Common myeloid progenitor, CD34-positive (primary cell): ENCODE data around the gene MYL6.
"Not testable (repeated sequence)": the region's sequence is repeated elsewhere in the genome, so short reads cannot be mapped to it uniquely, and the experiment has no call there.

Source experiments
- CTCF ChIA-PET: fragments of 350-600 bp; sonication (Branson Sonifier 250); formaldehyde crosslinking; loops from one replicate; lab custom pipeline; 2021; ENCODE audit warnings: antibody characterized with exemption; lab: Charles Lee
- POLR2A ChIA-PET: fragments of 350-600 bp; sonication (Branson Sonifier 250); formaldehyde crosslinking; loops from one replicate; lab custom pipeline; 2021; ENCODE audit warnings: antibody characterized with exemption; lab: Charles Lee
- DNase-seq, 3 donors: peaks; one replicate each; pipeline versions ENCODE4 v3.0.0 to v3.0.0-alpha.2; 2013
- H3K27ac ChIP-seq, 2 experiments: 1 replicate in 1 of 2; 2 replicates in 1 of 2; pipeline ENCODE4 v1.7.0; 2013; ENCODE audit warnings: inconsistent platforms in 2 of 2, low read length in 2 of 2, mild to moderate bottlenecking in 2 of 2, low read depth in 1 of 2, moderate library complexity in 1 of 2; ENCODE audit not compliant: severe bottlenecking in 2 of 2, insufficient read depth in 1 of 2, poor library complexity in 1 of 2
- H3K27me3 ChIP-seq, 5 experiments: replicated peaks in 2 of 5; 1 replicate in 3 of 5; 2 replicates in 2 of 5; pipeline versions ENCODE4 v1.6.1 to v1.7.0; 2013; ENCODE audit warnings: low read length in 4 of 5, mild to moderate bottlenecking in 2 of 5, moderate library complexity in 2 of 5, inconsistent platforms in 1 of 5; ENCODE audit not compliant: insufficient read depth in 5 of 5, control insufficient read depth in 4 of 5
- H3K36me3 ChIP-seq, 4 experiments: 1 replicate in 2 of 4; 2 replicates in 2 of 4; pipeline versions ENCODE4 v1.6.1 to v1.7.0; 2013; ENCODE audit warnings: low read length in 3 of 4, control low read depth in 1 of 4, mild to moderate bottlenecking in 1 of 4; ENCODE audit not compliant: control insufficient read depth in 4 of 4, insufficient read depth in 4 of 4
- H3K4me1 ChIP-seq, 4 experiments: 1 replicate in 3 of 4; 2 replicates in 1 of 4; pipeline versions ENCODE4 v1.6.1 to v1.7.1; 2013; ENCODE audit warnings: low read length in 3 of 4, mild to moderate bottlenecking in 3 of 4, control low read depth in 1 of 4, inconsistent platforms in 1 of 4, moderate library complexity in 1 of 4; ENCODE audit not compliant: control insufficient read depth in 4 of 4, insufficient read depth in 4 of 4; ENCODE audit errors: control extremely low read depth in 1 of 4
- H3K4me3 ChIP-seq, 7 experiments: 1 replicate in 4 of 7; 2 replicates in 3 of 7; pipeline versions ENCODE4 v1.5.1 to v1.7.0; 2013; ENCODE audit warnings: mild to moderate bottlenecking in 7 of 7, low read length in 6 of 7, moderate library complexity in 6 of 7, inconsistent platforms in 2 of 7, low read depth in 2 of 7, control low read depth in 1 of 7; ENCODE audit not compliant: insufficient read depth in 4 of 7, control insufficient read depth in 1 of 7; ENCODE audit errors: extremely low read depth in 1 of 7
- H3K9me3 ChIP-seq, 5 experiments: 1 replicate in 4 of 5; 2 replicates in 1 of 5; pipeline versions ENCODE4 v1.6.1 to v1.7.1; 2013; ENCODE audit warnings: low read length in 4 of 5, mild to moderate bottlenecking in 2 of 5, inconsistent platforms in 1 of 5, low read depth in 1 of 5, moderate library complexity in 1 of 5; ENCODE audit not compliant: control insufficient read depth in 4 of 5, insufficient read depth in 2 of 5; ENCODE audit errors: control extremely low read depth in 1 of 5
- WGBS: methylation state at CpG from one replicate; pipeline ENCODE4 v1.1.5; 2013; ENCODE audit not compliant: insufficient coverage; 5-methylcytosine and 5-hydroxymethylcytosine counted together

Gene MYL6

GRCh38 chr12:56192582-56192981, 34.4 kb downstream of the MYL6 start:
- CTCF ChIA-PET = interaction anchor here (0.7 to 8.4 kb wide), 14 partner anchors 9 to 85 kb away, joined by 3 to 198 read pairs (median 4); partner anchors contain the start of genes ANKRD52, ESYT1, RNF41 and ZC3H10
- DNase-seq = no peak
- Histone ChIP-seq H3K36me3 (no peaks in the 10 kb centered on the region), H3K27ac (no peak overlapping the region), H3K27me3 (no peaks in the 10 kb centered on the region), H3K4me3 (no peak overlapping the region), H3K9me3 (no peaks in the 10 kb centered on the region), H3K4me1 (peaks cover 8 to 27% (median 22%) of the 10 kb centered on the region in 4 experiments)
- POLR2A ChIA-PET = no interaction called here

- POLR2A ChIA-PET = no interaction called here
- Histone ChIP-seq H3K27ac (no peak overlapping the region), H3K4me3 (peak overlapping the region in 1 of 7 experiments; percentile 14), H3K9me3 (no peaks in the 10 kb centered on the region), H3K27me3 (no peaks in the 10 kb centered on the region), H3K4me1 (peaks cover 3 to 22% (median 17%) of the 10 kb centered on the region in 4 experiments), H3K36me3 (no peaks in the 10 kb centered on the region)
- peak; percentile 88 to 93 (median 88) for DNase-seq
- CTCF ChIA-PET = interaction anchor here (0.7 to 8.4 kb wide), 11 partner anchors 8 to 76 kb away, joined by 3 to 198 read pairs (median 4); partner anchors contain the start of genes ANKRD52, ESYT1, RNF41 and ZC3H10
- WGBS = 11% methylated on average over 1 of the region's 1 CpG
These were observed 34.9 kb downstream of the MYL6 start for GRCh38 chr12:56193025-56193578.

GRCh38 chr12:56196818-56197550, 38.8 kb downstream of the MYL6 start:
- H3K27ac ChIP-seq, H3K27me3 ChIP-seq, H3K9me3 ChIP-seq, H3K4me1 ChIP-seq, H3K4me3 ChIP-seq, H3K36me3 ChIP-seq, DNase-seq: not testable (repeated sequence)
- WGBS = over 99% methylated on average over 7 of the region's 11 CpGs
- CTCF ChIA-PET = interaction anchor here (0.6 to 4.3 kb wide), 7 partner anchors 9 to 61 kb away, joined by 3 to 42 read pairs (median 3); no protein-coding TSS in a partner anchor
- POLR2A ChIA-PET = interaction anchor here (0.7 kb wide), 1 partner anchor 68 kb away, joined by 3 read pairs; no protein-coding TSS in a partner anchor

- no peaks in the 10 kb centered on the region for H3K9me3 ChIP-seq
- no peak overlapping the region for H3K4me3 ChIP-seq
- ChIA-PET POLR2A (no interaction called here), CTCF (interaction anchor here (0.7 to 4.3 kb wide), 7 partner anchors 8 to 135 kb away, joined by 3 to 42 read pairs (median 3); no protein-coding TSS in a partner anchor)
- WGBS = 96% methylated on average over 9 of the region's 9 CpGs
- no peak for DNase-seq
- no peaks in the 10 kb centered on the region for H3K36me3 ChIP-seq
- H3K4me1 ChIP-seq = no peaks in the 10 kb centered on the region
- H3K27me3 ChIP-seq = no peaks in the 10 kb centered on the region
- no peak overlapping the region for H3K27ac ChIP-seq
These were observed 39.9 kb downstream of the MYL6 start for GRCh38 chr12:56197921-56198635.

GRCh38 chr12:56198836-56199235, 40.7 kb downstream of the MYL6 start:
- Histone ChIP-seq H3K4me3 (no peak overlapping the region), H3K27ac (no peak overlapping the region), H3K36me3 (no peaks in the 10 kb centered on the region), H3K9me3 (no peaks in the 10 kb centered on the region), H3K4me1 (no peaks in the 10 kb centered on the region), H3K27me3 (no peaks in the 10 kb centered on the region)
- WGBS = 100% methylated on average over 1 of the region's 1 CpG
- DNase-seq = no peak
- POLR2A ChIA-PET = no interaction called here
- CTCF ChIA-PET = interaction anchor here (0.7 to 1.5 kb wide), 3 partner anchors 9 to 134 kb away, joined by 3 read pairs; no protein-coding TSS in a partner anchor

GRCh38 chr12:56202366-56202765, 44.2 kb downstream of the MYL6 start:
- WGBS = 63% methylated on average over 1 of the region's 1 CpG
- Histone ChIP-seq H3K27ac (peak overlapping the region in 1 of 2 experiments; percentile 56), H3K36me3 (peaks cover 2 to 28% (median 15%) of the 10 kb centered on the region in 4 experiments), H3K4me1 (peaks cover 0 to 22% (median 13%) of the 10 kb centered on the region in 4 experiments), H3K4me3 (no peak overlapping the region), H3K27me3 (no peaks in the 10 kb centered on the region), H3K9me3 (no peaks in the 10 kb centered on the region)
- ChIA-PET POLR2A (interaction anchor here (0.7 to 1.2 kb wide), 3 partner anchors 13 to 21 kb away, joined by 3 to 4 read pairs (median 3); partner anchors contain the start of genes RNF41 and SMARCC2), CTCF (interaction anchor here (0.8 to 1.3 kb wide), 9 partner anchors 10 to 199 kb away, joined by 3 to 6 read pairs (median 3); partner anchors contain the start of genes ANKRD52 and RNF41)
- DNase-seq = no peak
